Epithelial cell of esophagus (primary cell): ENCODE data around the gene SLTM.

Experiments used
- DNase-seq: peaks from one replicate; pipeline ENCODE4 v3.0.0; 2010; ENCODE audit warnings: low read depth
- H3K4me3 ChIP-seq: 2 replicates; pipeline ENCODE4 v1.5.1; 2011; ENCODE audit warnings: mild to moderate bottlenecking, low read length, control low read depth
- TF ChIP-seq, protein P1 (sequence below): IDR thresholded peaks from 2 replicates; pipeline ENCODE4 v1.5.1; 2011; ENCODE audit warnings: low read depth, mild to moderate bottlenecking, low read length, control low read depth, inconsistent platforms; ENCODE audit not compliant: insufficient read depth; ENCODE audit errors: missing control alignments

SLTM gene

DNA sequence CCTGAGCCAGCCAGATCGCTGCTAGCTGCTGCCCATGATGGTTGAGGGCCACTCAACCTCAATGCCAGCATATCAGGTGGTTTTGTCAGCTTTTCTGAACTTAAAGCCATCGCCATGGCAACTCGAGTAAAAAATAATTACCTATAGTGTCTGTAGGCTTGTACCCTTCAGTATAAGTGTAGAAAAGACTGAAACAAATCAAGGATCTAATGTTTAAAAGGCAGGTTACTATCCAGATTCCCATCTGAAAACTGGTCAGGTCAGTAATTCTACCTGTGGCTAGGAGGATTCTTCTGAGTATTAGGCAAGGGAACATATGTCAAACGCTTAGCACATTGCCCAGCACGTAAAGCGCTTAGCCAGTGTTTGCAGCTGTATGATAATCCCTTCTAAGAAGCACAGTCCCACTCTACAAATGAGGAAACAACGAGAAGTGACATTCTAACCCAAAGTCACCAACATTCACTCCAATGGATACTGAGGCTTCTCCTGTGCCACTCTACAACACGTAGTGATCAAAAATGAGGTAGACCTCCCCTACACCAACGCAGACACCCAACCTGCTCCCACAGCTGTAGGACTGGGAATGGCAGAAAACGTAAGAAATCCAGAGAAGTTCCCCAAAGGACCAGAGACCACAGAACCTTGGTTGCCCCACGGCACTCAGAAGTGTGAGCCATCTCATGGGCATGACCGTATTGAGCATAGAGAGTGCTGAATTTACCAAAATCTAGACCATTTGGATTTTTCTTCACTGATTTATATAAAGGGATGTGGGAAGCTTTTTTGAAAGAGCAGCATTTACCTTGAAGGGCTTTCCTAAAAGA, 55.3 kb downstream of the SLTM start:
- H3K4me3 ChIP-seq: no peak overlapping the region
- TF ChIP-seq, protein P1, sequence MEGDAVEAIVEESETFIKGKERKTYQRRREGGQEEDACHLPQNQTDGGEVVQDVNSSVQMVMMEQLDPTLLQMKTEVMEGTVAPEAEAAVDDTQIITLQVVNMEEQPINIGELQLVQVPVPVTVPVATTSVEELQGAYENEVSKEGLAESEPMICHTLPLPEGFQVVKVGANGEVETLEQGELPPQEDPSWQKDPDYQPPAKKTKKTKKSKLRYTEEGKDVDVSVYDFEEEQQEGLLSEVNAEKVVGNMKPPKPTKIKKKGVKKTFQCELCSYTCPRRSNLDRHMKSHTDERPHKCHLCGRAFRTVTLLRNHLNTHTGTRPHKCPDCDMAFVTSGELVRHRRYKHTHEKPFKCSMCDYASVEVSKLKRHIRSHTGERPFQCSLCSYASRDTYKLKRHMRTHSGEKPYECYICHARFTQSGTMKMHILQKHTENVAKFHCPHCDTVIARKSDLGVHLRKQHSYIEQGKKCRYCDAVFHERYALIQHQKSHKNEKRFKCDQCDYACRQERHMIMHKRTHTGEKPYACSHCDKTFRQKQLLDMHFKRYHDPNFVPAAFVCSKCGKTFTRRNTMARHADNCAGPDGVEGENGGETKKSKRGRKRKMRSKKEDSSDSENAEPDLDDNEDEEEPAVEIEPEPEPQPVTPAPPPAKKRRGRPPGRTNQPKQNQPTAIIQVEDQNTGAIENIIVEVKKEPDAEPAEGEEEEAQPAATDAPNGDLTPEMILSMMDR: no peak
- DNase-seq: no peak

DNA sequence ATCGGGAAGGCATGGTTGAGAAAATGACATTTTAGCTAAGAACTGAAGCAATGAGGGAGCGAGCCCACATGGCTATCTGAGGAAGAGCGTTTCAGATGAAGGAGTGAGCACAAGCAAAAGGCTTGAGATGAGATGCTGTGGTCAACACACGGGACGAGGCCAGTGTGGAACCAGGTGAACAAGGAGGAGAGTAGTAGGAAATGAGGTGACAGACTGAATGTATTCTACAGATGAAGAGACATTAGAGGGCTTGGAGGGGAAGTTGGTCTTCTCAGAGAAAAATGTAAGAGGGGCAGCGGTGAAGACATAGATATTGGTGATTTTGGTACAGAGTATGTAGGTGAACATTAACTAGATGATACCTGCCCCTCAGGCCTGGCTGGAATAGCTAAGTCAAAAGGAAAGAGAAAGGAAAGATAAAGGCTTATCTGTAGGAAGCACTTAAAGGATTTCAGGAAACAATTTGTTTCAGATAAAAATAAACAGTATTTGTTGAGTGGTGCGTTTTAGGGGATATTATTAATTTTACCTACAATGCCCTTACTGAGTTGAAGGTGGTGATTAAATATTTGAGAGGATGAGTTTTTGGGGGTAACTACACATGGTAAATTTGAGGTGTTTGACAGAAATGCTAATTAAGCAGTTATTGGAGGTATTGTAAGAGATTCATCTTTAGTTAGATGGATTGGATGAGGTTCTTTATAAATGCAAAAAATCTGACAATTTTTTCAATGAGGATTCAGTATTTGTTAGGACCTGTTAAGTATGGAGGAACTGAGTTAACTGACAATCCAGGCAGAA, 57.0 kb downstream of the SLTM start:
- no peak overlapping the region for H3K4me3 ChIP-seq
- no peak for DNase-seq
- TF ChIP-seq, protein P1: no peak

DNA sequence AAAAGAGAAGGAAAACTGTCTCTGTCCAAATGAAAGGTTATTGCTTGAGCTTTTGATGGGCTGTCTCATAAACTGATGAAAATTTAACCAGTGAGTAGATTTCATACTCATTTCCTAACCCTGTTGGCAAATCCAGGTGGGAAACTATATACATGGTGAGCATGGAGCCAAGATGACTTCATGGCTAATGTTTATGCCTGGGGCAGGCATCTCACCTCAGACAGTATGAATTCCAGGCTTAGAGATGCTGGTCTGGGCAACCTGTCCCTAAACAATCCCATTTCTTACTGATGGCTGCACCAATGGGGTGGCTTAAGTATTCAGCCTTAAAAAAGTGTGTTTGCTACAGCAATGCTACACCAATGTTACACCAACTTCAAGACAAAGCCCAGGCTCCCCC, 58.1 kb downstream of the SLTM start:
- DNase-seq: peak; percentile 80
- TF ChIP-seq, protein P1: no peak
- H3K4me3 ChIP-seq: no peak overlapping the region

DNA sequence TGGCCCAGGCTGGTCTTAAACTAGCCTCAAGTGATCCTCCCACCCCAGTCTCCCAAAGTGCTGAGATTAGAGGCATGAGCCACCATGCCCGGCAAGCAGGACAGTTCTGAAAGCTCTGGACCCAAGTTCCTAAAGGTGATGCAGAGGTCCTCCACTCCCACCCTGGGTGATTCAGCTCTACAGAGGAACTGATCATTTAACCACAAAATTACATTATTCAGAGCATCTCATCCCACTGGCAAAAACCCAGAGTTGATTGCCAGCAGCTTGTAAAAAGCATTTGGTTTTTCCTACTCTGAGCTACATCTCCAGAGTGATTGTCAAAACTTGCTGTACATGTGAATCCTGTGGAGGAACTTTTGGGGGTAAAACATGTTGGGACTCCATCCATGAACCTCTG, 60.2 kb downstream of the SLTM start:
- H3K4me3 ChIP-seq: no peak overlapping the region
- TF ChIP-seq, protein P1: no peak
- DNase-seq: peak; percentile 21

DNA sequence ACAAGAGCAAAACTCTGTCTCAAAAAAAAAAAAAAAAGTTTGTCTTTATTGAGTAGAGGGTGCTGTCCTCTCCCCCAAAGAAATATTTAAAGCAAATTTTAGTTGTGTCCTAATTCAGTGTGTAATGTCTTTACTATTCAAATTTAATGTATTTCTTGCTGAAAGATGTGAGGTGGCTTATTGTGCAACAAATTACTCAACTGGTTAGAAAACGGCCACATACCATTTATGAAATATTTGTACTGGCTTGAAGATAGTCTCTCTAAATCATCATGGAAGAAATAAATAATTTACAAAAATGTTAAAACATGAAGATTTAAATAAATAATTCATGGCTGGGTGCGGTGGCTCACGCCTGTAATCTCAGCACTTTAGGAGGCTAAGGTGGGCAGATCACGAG, 63.0 kb downstream of the SLTM start:
- H3K4me3 ChIP-seq: no peak overlapping the region
- peak; percentile 51 for DNase-seq
- TF ChIP-seq, protein P1: no peak

DNA sequence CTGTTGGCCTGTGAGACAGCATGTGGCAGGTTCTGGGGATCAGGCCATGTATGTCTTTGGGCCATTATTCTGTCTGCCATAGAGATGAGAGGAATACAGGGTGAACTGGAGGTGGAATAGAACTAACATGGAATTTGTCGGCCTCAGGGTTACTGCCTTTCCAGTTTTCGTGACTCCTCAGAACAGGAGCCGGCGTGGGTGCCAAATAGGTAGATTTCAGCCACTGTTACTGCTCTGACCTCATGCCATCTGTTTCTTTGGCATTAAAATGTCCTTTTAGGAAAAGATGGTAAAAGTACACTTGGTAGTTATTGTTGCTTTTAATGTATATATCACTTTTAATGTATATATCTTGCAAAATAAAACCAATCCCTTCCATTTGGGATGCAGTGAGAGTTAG, 65.6 kb downstream of the SLTM start:
- TF ChIP-seq, protein P1: no peak

DNA sequence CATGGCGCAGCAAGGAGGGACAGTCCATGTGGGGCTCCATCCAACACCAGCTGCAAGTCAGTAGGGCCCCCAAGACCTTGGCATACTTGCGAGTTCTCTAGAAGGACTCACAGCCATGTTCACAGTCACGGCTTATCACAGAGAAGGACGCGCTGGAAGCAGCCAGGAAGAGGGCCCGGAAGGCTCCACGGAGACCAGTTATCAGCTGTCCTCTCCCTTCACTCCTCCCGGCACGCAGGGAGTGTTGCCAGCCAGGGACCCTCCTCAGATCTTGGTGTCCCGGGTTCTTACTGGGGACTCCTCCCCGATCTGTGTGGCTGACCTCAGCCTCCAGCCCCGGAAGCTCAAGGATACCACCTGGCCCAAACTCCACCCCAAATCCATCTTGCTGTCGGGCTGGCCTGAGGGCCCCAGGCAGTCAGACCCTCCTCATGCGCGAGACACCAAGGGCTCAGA, 68.0 kb downstream of the SLTM start:
- TF ChIP-seq, protein P1: no peak
- DNase-seq: no peak
- no peak overlapping the region for H3K4me3 ChIP-seq

More for the DNA sequence above, 65.6 kb downstream of the SLTM start:
- DNase-seq: no peak
- H3K4me3 ChIP-seq: no peak overlapping the region
